GM19467 (cell line): Measurements from ENCODE around the gene DEF6.
"Not testable (repeated sequence)": the region's sequence is repeated elsewhere in the genome, so short reads cannot be mapped to it uniquely, and the experiment has no call there.

Source experiments
- ATAC-seq: cut with Tn5 transposase; IDR thresholded peaks from one replicate; pipeline ENCODE4 v1.9.1; 2021; ENCODE audit warnings: mild to moderate bottlenecking, moderate library complexity; ENCODE audit not compliant: unreplicated experiment

The DEF6 gene

DNA sequence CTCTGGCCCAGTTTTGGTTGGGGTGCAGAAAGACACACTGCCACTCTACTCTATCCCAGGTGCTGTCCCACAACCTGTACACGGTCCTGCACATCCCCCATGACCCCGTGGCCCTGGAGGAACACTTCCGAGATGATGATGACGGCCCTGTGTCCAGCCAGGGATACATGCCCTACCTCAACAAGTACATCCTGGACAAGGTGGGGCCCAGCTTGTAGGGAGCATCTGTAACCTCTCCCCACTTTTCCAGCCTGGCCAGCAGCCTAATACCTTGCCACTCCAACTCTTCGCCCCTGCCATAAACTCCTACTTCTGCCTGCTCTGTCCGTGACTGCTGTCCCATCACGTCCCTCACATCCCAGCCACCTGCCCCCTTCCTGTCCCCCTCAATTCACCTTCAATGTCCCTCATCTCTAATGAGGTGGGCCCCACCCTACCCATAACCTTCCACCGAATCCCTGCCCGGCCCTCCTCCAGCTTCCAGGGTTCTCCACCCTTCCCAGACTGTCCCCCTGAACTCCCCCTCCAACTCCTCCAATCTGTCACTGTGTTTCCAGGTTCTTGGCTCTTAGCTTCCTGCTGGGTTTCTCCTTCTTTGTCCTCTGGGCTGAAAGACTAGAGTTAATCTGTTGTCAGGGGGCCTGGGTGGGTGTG lies 12.1 kb downstream of the DEF6 start:
- ATAC-seq: no peak

DNA sequence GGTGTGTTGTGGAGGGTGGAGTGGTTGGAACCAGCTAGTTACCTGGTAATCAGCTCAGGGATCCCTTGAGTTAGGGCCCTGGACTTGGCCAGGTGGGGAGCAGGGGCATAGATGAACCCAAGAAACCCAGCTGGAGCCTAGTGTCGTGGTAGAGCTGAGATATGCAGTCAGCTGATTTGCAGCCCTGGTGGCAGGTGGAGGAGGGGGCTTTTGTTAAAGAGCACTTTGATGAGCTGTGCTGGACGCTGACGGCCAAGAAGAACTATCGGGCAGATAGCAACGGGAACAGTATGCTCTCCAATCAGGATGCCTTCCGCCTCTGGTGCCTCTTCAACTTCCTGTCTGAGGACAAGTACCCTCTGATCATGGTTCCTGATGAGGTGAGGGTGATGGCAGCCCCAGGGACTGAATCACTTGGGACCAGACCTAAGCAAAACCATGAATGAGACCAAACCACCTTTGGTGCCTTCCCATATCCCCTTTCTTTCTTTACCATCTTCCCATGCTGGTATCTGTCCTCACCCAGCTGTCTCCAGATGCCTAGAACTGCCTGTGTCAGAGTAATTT lies 12.7 kb downstream of the DEF6 start:
- ATAC-seq: no peak

DNA sequence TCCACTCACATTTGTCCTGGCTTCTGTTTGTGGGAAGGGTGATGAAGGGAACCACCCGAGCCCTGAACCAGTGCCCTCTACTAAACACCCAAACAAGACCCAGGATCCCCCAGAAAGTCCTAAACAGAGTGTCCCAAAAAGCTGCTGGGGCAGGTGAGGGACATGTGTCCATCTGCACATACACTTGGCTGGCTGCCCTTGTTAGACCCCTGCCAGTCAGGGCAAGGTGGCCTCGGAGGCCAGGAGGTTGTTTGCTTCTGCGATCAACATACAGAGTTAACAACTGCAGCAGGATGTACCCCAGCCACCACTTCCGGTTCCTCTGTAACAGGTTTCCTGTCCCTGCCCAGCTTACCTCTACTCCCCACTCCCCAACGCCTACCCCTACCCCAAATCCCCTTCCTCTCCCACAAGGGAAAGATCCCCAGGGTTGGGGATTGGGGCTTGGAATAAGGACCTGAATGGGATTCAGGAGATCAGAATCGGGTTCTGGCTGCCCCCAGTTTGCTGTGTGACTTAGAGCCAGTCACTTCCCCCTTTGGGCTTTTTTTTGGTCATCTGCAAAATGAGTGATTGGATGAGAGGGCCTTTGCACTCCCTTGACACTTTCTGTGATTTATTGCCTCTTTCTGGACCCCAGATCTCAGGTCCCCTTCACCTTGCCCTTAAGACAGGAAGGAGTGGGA lies 13.9 kb downstream of the DEF6 start:
- no peak for ATAC-seq

DNA sequence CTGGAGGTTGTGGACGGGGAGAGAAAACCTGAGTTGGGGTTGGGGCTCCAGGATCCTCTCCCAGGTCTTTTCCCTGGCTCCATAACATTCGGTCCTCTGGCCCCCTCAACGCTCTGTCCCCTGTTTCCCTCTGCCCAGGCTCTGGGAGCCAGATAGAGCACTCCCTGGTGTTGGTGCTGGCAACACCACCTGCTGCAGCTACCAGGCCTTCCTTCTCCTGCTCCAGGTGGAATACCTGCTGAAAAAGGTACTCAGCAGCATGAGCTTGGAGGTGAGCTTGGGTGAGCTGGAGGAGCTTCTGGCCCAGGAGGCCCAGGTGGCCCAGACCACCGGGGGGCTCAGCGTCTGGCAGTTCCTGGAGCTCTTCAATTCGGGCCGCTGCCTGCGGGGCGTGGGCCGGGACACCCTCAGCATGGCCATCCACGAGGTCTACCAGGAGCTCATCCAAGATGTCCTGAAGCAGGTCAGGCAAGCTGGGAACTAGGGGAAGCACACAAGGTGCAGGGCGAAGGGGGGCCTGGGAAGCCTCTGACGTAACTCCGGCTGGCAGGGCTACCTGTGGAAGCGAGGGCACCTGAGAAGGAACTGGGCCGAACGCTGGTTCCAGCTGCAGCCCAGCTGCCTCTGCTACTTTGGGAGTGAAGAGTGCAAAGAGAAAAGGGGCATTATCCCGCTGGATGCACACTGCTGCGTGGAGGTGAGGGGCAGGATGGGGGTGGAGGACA lies 14.6 kb downstream of the DEF6 start:
- ATAC-seq: no peak

DNA sequence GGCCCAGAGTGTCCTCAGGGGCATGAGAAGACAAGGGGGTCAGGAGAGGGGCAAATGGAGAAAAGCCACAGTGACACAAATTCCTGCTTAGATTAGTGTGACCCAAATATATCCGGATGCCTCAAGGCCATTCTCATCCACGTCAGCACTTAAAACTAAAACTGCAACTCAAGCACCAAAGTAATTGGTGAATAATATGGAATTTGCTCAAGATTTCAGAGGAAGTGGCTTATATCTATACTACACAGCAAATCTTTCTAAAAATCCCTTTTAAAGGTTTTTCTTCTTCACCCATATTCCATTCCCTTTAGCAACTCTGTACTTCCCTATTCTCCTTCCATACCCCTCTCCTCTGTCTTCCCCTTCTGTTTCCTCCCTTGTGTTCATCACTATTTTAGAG lies 15.2 kb downstream of the DEF6 start:
- ATAC-seq: no peak

DNA sequence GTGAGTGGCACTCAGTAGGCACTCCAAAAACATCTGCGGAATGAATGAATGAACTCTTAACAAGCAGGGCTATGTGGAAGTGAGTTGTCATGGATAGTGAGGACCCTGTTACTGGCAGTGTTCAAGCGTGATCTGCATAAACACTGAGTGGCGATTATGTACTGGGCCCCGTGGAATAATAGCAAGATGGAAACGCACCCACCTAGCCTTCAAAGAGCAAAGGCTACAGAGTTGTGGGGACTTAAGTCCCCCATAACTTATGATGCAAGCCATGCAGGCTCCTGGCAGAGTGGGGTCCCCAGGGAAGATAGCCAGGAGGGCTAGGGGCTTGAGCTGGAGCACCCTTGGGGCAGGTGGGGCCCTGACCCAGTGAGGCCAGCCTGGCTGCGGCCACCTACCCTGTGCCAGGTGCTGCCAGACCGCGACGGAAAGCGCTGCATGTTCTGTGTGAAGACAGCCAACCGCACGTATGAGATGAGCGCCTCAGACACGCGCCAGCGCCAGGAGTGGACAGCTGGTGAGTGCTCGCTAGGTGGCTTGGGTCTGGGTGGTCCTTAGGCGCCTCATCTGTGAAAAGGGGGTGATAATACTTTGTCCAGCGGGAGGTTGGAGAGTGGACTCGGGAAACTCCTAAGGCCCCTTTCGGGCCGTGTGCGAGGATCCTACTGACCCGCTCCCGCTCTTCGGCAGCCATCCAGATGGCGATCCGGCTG lies 20.0 kb downstream of the DEF6 start:
- no peak for ATAC-seq

DNA sequence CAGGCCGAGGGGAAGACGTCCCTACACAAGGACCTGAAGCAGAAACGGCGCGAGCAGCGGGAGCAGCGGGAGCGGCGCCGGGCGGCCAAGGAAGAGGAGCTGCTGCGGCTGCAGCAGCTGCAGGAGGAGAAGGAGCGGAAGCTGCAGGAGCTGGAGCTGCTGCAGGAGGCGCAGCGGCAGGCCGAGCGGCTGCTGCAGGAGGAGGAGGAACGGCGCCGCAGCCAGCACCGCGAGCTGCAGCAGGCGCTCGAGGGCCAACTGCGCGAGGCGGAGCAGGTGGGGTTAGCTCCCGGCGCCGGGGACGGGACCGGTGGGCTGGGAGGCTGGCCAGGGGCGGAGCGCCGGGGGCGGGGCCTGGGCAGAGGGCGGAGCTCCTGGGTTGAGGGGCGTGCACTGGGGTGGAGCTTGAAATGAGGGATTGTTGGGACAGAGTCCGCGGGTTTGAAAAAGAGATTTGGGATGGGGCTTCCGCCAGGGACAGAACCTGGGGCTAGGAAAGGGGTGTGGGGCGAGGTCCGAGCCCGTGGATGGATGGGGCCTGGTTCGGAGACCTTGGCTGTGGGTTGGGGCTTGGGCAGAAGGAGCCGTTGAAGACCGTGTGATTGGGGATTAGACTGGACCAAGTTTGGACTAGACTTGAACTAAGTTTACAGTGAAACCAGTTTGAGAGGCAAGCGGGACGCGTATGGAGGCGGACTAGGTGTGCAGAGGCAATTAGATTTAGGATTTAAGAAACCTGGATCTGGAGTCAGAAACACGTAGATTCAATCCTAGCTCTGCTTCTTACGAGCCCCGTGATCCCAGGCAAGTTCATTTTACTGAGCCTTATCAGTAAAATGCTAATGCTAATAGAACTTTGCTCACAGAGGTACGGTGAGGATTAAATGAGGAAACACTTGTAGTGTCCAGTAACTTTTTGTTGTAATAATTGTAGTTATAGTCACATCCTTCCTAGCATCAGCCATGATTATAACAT lies 20.9 kb downstream of the DEF6 start:
- ATAC-seq: no peak

DNA sequence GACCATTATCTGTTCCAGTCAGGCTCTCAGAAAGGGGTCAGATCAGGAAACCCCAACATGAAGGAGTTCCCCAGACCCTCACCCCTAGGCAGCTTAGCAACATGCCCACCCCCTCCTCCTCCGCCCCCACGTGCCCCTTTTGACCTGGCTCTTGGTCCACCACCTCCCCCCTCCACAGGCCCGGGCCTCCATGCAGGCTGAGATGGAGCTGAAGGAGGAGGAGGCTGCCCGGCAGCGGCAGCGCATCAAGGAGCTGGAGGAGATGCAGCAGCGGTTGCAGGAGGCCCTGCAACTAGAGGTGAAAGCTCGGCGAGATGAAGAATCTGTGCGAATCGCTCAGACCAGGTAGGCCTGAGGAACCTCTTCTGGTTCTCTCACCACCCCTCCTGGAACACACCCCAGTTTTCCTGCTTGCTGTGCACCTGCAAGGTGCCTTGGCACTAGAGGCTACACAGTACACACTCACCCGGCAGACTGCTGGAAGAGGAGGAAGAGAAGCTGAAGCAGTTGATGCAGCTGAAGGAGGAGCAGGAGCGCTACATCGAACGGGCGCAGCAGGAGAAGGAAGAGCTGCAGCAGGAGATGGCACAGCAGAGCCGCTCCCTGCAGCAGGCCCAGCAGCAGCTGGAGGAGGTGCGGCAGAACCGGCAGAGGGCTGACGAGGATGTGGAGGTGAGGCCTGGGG lies 21.9 kb downstream of the DEF6 start:
- ATAC-seq: no peak

DNA sequence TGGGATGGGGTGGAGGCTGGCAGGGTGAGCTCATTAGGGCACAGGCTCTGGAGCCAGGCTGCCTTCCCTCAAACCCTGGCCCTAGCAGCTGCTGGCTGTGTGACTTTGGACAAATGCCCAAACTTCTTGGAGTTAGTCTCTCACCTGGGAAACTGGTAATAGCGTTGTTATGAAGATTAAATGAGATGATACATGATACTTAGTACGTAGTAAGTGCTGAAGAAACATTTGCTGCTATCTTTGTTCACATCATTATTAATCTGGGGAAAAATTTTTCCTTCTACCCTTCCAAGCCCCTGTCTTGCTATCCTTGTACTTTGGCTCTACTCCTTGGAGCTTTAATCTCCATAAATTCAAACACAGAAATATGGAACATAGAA lies 22.4 kb downstream of the DEF6 start:
- no peak for ATAC-seq

DNA sequence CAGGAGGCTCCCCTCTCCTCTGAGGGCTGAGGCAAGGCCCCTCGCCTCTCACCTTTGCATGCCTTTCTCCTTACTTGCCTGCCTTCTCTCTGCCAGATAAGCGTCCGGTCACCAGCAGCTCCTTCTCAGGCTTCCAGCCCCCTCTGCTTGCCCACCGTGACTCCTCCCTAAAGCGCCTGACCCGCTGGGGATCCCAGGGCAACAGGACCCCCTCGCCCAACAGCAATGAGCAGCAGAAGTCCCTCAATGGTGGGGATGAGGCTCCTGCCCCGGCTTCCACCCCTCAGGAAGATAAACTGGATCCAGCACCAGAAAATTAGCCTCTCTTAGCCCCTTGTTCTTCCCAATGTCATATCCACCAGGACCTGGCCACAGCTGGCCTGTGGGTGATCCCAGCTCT lies 23.5 kb downstream of the DEF6 start:
- no peak for ATAC-seq

DNA sequence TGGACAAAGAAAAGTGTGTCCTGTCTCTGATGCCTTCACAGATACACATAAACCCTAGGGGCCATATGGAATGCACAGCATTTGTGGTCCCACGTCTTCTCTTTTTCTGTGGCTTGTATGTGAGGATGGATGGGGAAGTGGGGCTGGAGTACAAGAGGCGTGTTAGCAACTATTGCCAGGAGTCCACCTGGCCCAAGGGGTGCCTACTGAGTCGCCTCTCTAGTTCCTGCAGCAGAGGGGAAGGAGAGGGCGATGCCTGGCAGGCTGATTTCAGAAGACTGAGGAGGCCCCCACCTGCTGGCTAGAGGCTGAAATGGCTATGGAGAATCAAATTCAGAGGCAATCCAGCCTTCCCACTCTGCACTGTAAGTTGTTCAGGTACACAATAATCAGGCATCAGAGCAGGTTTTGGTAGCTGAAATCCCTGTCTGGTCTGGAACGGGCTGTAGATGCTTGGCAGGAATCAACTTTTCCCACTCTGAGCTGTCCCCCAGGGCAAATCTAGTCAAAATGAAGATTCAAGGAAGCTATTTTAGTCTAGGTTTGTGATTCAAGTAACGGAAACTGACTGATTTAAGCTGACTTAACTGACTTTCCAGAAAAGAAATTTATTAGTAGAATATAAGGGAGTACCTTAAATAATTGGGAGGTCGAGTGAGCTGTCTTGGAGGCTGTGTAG lies 29.9 kb downstream of the DEF6 start:
- ATAC-seq: no peak

DNA sequence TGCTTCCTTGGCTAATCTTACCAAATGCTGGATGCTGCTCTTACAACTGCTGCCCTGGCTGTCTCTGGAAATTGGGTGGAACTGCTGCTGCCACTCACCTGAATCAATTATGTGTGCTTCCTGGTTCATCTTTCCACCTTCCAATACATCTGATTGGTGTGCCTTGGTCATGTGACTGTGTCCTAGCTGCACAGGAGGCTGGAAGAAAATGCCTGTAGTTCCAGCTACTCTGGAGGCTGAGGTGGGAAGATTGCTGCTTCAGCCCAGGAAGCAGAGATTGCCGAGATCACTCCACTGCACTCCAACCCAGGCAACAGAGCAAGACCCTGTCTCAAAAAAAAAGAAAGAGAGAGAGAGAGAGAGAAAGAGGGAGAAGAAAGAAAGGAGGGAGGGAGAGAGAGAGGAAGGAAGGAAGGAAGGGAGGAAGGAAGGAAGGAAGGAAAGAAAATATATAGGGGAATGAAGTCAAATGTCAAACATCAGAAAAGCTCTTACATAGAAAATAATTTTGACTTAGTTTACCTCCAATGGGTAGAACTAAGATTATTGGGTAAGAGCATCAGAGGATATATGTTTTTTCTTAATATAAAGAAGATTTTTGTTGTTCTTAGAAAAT lies 30.6 kb downstream of the DEF6 start:
- no peak for ATAC-seq

DNA sequence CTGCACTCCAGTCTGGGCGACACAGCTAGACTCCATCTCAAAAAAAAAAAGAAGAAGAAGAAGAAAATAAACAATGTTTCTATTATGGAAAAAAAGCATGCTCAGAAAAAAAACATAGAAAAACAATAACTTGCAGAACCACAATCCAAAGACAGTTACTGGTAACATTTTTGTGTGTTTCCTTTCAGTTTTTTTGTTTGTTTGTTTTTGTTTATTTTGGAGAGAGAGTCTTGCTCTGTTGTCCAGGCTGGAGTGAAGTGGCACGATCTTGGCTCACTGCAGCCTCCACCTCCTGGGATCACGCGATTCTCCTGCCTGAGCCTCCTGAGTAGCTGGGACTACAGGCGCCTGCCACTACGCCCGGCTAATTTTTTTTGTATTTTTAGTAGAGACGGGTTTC lies 31.3 kb downstream of the DEF6 start:
- ATAC-seq: not testable (repeated sequence)

DNA sequence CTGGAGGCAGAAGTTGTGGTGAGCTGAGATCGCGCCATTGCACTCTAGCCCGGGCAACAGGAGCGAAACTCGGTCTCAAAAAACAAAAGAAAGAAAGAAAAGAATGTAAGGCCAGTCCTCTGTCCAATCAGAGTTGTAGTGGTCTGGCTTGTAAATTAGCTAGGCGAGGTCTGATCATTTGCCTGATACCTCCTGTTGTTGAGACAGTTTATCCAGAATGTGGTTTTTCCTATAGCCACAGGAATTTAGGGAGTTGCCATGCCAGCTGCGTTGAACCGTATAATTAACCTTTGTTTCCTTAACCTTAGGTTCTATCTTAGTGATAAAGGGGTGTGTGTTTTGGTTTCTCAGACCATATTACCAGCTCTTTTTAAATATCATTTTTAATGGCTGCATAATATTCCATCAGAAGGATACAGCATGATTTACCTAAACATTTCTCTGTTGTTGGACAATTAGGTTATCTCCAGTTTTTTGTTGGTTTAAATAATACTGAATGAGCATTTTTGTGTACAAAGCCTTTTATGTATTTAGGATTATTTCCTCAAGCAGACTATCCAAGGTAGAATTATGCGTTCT lies 33.0 kb downstream of the DEF6 start:
- no peak for ATAC-seq

DNA sequence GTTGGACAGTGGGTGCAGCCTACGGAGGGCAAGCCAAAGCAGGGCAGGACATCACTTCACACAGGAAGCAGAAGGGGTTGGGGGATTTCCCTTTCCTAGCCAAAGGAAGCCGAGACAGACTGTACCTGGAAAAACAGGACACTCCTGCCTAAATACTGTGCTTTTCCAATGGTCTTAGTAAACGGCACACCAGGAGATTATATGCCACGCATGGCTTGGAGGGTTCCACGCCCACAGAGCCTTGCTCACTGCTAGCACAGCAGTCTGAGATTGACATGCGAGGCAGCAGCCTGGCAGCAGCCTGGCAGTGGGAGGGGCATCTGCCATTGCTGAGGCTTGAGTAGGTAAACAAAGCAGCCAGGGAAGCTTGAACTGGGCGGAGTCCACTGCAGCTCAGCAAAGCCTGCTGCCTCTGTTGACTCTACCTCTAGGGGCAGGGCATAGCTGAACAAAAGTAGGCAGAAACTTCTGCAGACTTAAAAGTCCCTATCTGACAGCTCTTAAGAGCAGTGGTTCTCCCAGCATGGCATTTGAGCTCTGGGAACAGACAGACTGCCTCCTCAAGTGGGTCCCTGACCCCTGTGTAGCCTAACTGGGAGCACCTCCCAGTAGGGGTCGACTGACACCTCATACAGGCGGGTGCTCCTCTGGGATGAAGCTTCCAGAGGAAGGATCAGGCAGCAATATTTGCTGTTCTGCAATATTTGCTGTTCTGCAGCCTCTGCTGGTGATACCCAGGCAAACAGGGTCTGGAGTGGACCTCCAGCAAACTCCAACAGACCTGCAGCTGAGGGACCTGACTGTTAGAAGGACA lies 34.7 kb downstream of the DEF6 start:
- not testable (repeated sequence) for ATAC-seq

DNA sequence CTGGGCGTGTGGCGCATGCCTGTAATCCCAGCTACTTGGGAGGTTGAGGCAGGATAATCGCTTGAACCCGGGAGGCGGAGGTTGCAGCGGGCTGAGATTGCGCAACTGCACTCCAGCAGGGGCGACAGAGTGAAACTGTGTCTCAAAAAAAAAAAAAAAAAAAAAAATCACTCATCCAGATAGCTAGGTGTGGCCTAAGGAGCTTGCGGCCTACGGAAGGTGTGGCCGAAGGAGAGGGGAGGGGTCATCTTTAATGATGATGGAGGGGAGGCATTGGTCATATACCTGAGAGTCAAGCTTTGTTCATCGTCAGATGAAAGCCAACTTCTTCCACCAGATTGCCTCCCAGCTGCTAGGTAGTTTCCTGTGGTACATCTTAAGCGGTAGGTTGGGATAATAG lies 43.9 kb downstream of the DEF6 start:
- no peak for ATAC-seq
